T-helper 2 cell (primary cell): ENCODE measurements around the gene IFT25.
"Not testable (repeated sequence)": the region's sequence is repeated elsewhere in the genome, so short reads cannot be mapped to it uniquely, and the experiment has no call there.

Experiments
- DNase-seq, 5 experiments: peaks; one replicate each; pipeline versions ENCODE4 v3.0.0 to v3.0.0-alpha.2; 2012 to 2022
- total RNA-seq, 2 donors: gene quantifications; one replicate each; lab custom pipeline; 2026; lab: John Stamatoyannopoulos, UW

The IFT25 gene
- total RNA-seq: 7.2 to 14.7 reads per million in 2 donors

DNA sequence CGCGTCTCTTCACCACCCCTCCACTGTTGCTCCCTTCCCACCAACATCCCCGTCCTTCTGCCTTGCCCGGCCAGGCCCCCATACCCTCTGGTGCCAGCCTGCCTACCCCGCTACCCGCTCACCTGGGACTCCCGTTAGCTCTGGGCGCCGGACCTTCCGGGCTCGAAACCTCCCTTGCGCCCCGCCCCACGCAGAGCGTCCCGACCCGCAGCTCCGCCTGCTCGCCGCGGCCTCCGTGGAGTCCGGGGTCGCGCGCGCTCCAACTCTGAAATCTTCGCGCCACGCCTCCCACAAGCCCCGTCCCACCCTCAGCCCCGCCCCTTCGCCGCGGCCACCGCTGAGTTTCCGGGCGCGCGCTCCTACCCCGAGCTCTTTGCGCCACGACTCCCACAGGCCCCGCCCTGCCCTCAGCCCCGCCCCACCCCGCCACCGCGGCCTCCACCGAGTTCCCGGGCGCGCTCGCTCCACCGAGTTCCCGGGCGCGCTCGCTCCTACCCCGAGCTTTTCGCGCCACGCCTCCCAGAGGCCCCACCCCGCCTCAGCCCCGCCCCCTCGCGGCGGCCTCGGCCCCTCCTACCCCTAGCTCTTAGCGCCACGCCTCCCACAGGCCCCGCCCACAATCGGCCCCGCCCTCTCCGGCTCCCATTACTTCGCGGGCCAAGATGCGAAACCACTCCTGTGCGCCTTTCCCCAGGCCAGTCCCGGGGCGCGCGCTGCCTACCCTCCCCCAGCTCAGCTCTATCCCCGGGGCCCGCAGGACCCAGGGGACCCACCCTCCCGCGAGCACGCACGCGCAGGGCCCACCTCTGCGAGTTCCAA, at the start of gene IFT25:
TSS of gene IFT25 (minus strand) at position 267 of the 819 bp plus-strand sequence. CDS start 5,617 bp downstream, outside the sequence.
- DNase-seq: peak; percentile 96 to 99 (median 97)

DNA sequence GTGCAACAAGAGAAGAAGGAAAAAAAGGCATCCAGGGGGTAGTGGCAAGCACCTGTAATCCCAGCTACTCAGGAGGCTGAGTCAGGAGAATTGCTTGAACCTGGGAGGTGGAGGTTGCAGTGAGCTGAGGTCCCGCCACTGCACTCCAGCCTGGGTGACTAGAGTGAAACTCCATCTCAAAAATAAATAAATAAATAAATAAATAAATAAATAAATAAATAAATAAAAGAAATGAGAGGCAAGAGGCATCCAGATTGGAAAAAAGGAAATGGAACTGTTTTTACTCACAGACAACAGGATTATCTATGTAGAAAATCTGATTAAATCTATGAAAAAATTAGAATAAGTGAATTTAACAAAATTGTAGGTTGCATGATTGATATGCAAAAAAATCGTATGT, 49.0 kb upstream of the IFT25 start:
- not testable (repeated sequence) for DNase-seq

DNA sequence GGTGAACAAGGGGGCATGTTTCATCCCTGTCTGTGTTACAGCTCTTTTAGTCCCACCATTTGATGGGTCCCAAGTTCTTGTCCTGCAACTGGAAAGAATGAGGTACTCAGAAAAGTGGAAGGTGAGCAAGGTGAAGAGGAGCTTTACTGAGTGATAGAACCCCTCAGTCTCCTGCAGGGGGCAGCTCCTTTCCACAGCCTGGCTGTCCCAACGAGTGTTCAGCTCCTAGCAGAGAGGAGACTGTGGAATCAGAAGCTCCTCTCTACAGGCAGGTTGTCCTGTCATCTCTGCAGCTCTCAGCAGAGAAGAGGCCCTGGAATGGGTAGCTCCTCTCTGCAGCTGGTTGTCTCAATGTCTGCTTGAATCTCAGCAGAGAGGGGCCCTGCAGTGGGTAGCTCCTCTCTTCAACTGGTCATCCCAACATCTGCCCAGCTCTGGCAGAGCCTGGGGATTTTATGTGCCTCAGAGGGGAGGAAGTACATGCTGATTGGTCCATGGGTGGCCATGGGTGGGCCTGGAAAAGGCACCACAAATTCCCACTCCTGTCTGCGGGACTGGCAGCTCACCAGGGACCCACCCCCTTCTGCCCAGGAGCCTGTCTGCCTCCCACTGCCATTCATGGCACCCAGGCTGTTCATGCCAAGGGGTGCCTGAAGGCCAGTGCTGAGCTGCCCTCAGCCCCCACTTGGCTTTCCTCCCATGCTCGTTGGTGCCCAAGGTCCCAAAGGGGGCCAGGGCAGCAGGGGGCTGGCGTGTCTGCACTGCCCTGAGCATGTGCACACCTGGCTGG, 46.8 kb upstream of the IFT25 start:
- no peak for DNase-seq

GRCh38 chr1:53987880-53988279, 42.4 kb upstream of the IFT25 start:
- DNase-seq: peak in 1 of 5 experiments; percentile 74

- DNase-seq: peak in 1 of 5 experiments; percentile 53
Observed at GRCh38 chr1:53986458-53986857, 41.0 kb upstream of the IFT25 start.

GRCh38 chr1:53984726-53985125, 39.2 kb upstream of the IFT25 start:
- DNase-seq: no peak

- no peak for DNase-seq
Observed at GRCh38 chr1:53982763-53983104, 37.2 kb upstream of the IFT25 start.

DNA sequence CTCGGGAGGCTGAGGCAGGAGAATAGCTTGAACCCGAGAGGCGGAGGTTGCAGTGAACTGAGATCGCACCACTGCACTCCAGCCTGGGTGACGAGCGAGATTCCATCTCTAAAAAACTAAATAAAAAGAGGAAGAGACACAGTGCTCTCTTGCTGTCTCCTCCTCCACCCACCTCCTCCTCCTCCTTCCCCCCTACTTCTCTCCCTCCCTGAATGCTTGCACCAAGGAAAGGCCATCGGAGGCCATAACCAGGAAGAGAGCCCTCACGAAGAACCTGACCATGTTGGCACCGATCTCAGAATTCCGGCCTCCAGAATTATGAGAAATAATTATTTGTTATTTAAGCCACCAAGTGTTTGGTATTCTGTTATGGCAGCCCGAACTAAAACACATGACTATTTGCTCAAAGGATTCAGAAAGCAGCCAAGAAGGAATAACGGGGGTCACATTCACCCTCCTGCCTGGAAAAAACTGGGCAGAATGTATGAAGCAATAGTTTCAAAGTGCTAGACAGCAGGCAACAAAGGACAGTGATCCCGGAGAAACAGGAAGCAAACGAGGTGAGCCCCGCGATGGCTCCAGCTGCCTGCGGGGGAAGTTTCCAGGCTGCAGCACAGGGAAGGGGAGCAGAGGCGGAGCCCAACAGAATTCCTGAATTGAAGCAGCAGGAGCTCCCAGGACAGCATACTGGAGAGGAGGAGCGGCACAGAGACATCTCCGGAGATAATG, 36.7 kb upstream of the IFT25 start:
- DNase-seq: no peak

- no peak for DNase-seq
Observed at GRCh38 chr1:53981220-53981619, 35.7 kb upstream of the IFT25 start.

GRCh38 chr1:53979712-53980450, 34.4 kb upstream of the IFT25 start:
- DNase-seq: no peak

GRCh38 chr1:53975861-53976260, 30.4 kb upstream of the IFT25 start:
- DNase-seq: no peak

DNA sequence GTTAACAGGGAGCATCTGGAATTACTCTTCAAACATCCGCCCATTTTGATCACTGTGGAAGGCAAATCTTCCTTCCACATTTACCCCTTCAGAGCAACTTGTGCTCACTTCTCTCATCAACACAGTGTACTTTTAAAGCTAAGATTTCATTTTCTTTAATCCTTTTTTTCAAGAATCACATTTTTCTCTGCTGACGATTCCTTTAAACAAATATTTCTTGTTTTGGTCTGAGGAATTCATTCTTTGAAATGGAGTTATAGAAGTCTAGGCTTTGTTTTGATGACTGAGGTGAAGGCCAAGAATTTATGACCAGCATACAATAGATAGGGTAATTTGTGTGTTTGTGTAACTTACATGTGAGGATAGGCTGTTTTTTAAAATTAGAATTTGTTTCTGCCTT, 26.2 kb upstream of the IFT25 start:
- DNase-seq: no peak

DNA sequence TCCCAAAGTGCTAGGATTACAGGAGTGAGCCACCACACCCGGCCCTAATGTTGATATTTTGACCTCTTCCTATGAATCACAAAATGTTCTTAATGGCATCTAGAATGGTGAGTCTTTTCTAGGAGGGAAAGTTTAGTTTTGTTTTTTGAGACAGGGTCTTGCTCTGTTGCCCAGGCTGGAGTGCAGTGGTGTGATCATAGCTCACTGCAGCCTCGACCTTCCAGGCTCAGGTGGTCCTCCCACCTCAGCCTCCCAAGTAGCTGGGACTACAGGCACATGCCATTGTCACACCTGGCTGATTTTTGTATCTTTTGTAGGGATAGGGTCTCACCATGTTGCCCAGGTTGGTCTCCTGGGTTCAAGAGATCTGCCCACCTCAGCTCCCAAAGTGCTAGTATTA, 23.8 kb upstream of the IFT25 start:
- not testable (repeated sequence) for DNase-seq

DNA sequence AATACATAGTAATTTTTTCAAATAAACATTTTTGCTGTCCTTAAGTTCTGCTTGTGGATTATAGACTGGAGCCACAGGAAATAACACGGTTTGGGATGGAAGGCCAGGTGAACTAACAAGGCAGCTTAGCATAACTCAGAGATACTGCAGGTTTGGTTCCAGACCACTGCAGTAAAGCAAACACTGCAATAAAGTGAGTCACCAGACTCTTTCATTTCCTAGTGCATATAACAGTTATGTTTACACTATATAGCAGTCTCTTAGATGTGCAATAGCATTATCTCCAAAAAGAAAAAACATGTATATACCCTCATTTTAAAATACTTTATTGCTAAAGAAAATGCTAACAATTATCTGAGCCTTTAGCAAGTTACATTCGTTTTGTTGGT, 22.6 kb upstream of the IFT25 start:
- no peak for DNase-seq

GRCh38 chr1:53967409-53968124, 22.1 kb upstream of the IFT25 start:
- no peak for DNase-seq

- no peak for DNase-seq
Observed at GRCh38 chr1:53966794-53967193, 21.3 kb upstream of the IFT25 start.

DNA sequence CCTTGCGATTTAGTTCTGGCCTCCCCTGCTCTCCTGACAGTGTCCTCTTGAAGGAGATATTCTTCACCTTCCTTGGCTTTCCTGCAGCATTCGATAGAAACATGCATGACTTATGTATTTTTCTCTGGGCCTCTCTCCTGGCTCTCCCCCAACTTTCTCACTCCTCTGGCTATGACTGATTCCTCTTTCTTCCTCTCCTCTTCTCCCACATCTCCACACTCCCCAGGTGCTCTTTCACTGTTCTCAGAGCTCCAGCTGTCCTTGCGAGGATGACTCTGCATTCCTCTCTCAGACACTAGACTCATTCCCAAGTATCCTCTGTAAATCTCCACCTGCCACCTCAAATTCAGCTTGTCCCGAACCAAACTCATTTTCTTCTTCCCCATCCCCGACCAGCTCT, 18.6 kb upstream of the IFT25 start:
- no peak for DNase-seq

DNA sequence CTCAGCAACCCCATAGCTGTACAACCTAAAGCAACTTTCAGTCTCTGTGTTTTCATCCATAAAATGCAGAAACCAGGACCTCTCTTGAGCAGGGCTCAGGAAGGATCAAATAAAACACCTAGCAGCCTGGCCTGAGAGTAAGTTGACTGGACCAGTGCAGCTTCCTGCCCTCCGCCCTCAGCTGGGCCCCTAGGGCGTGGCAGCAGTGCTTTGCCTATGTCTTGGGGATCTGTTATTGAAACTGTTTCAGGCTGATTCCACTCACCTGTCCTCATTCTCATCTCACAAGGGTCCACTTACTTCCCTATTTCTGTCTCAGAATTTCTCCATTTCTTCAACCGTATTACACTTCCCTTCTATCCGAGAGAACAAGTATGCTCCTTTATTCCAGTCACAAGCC, 18.0 kb upstream of the IFT25 start:
- no peak for DNase-seq

DNA sequence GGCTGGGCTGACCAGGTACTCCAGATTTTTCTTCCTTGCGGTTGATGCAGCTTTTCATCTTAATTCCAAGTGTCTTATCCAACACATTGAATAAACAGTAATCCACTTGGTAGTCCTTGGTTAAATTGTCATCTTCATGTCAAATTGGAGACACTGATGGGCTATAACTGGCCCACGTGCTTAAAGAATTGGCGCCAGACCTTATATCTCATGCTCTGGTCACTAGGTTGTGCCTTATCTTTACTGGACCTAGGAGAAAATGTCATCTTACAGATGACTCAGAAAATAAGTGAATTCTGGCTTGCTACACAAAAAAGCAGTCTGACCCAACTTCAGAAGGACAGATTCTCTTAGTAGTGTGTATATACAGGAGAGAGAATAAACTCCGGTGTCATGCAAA, 16.9 kb upstream of the IFT25 start:
- no peak for DNase-seq

DNA sequence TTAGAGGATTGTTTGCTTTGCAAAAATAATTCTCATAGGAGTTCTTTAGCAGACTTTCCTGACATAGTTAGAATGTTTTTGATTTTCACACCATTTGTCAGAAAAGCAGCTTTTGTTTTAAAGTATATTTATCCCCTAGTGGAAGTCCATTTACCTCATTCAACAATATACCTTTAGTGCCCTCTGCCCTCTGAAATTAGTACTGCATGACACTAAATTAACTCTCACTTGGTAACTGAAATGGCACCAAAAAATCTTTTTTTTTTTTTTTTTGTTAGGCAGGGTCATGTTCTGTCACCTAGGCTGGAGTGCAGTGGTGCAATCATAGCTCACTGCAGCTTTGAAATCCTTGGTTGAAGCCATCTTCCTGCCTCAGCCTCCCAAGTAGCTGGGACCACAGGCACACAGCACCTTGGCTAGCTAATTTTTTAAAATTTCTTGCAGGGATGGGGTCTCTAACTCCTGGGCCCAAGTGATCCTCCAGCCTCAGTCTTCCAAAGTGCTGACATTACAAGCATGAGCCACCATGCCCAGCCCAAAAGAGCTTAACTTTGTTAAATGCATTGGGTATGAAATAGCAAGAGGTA, 14.3 kb upstream of the IFT25 start:
- peak in 2 of 5 experiments; percentile 18 to 61 for DNase-seq

DNA sequence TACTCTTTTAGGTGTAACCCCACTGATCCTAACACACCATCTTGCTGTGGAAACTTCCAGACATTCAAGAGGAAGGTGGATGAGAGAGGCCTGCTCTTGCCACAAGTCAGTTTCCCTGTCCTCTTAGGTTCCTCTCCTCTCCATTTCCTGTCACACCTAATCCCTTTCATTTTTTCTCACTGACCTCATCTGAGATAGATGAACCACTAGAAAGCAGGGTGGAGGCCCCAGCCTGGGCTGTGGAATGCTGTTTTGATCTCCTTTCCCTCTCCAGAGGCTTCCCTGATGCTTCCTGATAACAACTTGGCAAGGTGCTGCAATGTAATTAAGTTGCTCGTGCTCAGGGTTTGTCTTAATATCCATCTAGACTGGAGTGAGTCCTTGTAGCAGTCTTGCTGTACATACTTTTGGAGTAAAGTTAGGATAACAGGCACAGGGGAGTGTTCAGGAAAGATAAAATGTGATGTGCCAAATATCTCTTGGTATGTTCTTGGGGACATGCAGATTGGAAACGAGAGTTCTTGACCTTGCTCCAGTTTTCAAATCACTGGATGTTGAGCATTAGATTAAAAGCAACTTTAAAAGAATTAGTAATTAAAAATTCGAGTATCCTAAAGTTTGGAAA, 11.8 kb upstream of the IFT25 start:
- no peak for DNase-seq
